Activated naive CD4-positive, alpha-beta T cell (primary cell): ENCODE data around the gene TBX21.

ENCODE experiments used
- DNase-seq, 4 experiments: peaks; one replicate each; lab custom pipeline; 2025; lab: John Stamatoyannopoulos, UW

TBX21 gene

GRCh38 chr17:47774331-47774730, 41.3 kb downstream of the TBX21 start:
- no peak for DNase-seq

GRCh38 chr17:47774987-47775580, 42.0 kb downstream of the TBX21 start:
- DNase-seq: no peak

- no peak for DNase-seq
These were observed 43.5 kb downstream of the TBX21 start for GRCh38 chr17:47776330-47777197.

- DNase-seq: no peak
These were observed 45.2 kb downstream of the TBX21 start for GRCh38 chr17:47778184-47778635.

- DNase-seq: no peak
These were observed 48.4 kb downstream of the TBX21 start for GRCh38 chr17:47781397-47781796.

- no peak for DNase-seq
These were observed 52.6 kb downstream of the TBX21 start for GRCh38 chr17:47785538-47786123.

GRCh38 chr17:47789611-47790561, 56.9 kb downstream of the TBX21 start:
- DNase-seq: peak in 1 of 4 experiments; percentile 14

GRCh38 chr17:47791025-47791424, 58.0 kb downstream of the TBX21 start:
- no peak for DNase-seq

GRCh38 chr17:47792457-47792856, 59.4 kb downstream of the TBX21 start:
- DNase-seq: no peak

GRCh38 chr17:47792979-47793378, 59.9 kb downstream of the TBX21 start:
- DNase-seq: no peak
